A549 (cell line): ENCODE data around the gene HRC. TPM values are rescaled to one million over a fixed set of nuclear protein-coding genes. Genes with fewer than 3 reads are reported as not detected.
"Not testable (repeated sequence)": the region's sequence is repeated elsewhere in the genome, so short reads cannot be mapped to it uniquely, and the experiment has no call there.

Experiments
- ATAC-seq, 2 experiments: fragments of 200-7000 bp in 1 of 2; fragments of >200 bp in 1 of 2; cut with Nextera tagmentation in 1 of 2; cut with Tn5 transposase in 1 of 2; 3 replicates each; pipeline versions ENCODE4 v1.8.0 to v1.9.1; 2018 to 2020; ENCODE audit warnings: mild to moderate bottlenecking in 1 of 2, moderate library complexity in 1 of 2
- CTCF ChIA-PET: fragments of 300-600 bp; sonication (Branson Sonifier 250); formaldehyde crosslinking; extraction: SDS; loops from one replicate; lab custom pipeline; 2021; ENCODE audit warnings: antibody characterized with exemption, inconsistent platforms; lab: Yijun Ruan, JAX
- POLR2A ChIA-PET: fragments of 350-600 bp; formaldehyde crosslinking; extraction: SDS; loops from one replicate; lab custom pipeline; 2021; ENCODE audit warnings: antibody characterized with exemption, inconsistent platforms; lab: Yijun Ruan, JAX
- DNase-seq, 2 experiments: peaks; one replicate each; pipeline versions ENCODE4 v3.0.0 to v3.0.0-alpha.2; 2011 to 2016; ENCODE audit warnings: low read depth in 1 of 2, low spot score in 1 of 2
- FAIRE-seq: peaks from 2 replicates; lab custom pipeline; 2011; peaks lifted over from hg19 to GRCh38; lab: Jason Lieb, UNC
- H3K27ac ChIP-seq, 2 experiments: fragments of >200 bp; sonication (Bioruptor Twin); formaldehyde crosslinking; 3 replicates each; pipeline ENCODE4 v1.5.1; 2016 to 2017
- H3K4me1 ChIP-seq: fragments of >200 bp; sonication (Bioruptor Twin); formaldehyde crosslinking; 3 replicates; pipeline ENCODE4 v1.6.1; 2016
- H3K4me2 ChIP-seq: fragments of >200 bp; sonication (Bioruptor Twin); formaldehyde crosslinking; 3 replicates; pipeline ENCODE4 v1.6.1; 2016
- H3K4me3 ChIP-seq: fragments of >200 bp; sonication (Bioruptor Twin); formaldehyde crosslinking; 3 replicates; pipeline ENCODE4 v1.5.1; 2016
- H3K9me3 ChIP-seq: fragments of >200 bp; sonication (Bioruptor Twin); formaldehyde crosslinking; 3 replicates; pipeline ENCODE4 v1.6.1; 2016
- CEBPB ChIP-seq, 2 experiments: fragments of >200 bp in 1 of 2; sonication (Bioruptor Twin) in 1 of 2; formaldehyde crosslinking in 1 of 2; IDR thresholded peaks; 2 replicates each; pipeline ENCODE4 v1.6.1; 2012 to 2016
- ESRRA ChIP-seq: fragments of 150-350 bp; IDR thresholded peaks from 2 replicates; pipeline ENCODE4 v1.6.1; 2014; ENCODE audit warnings: mild to moderate bottlenecking, low read length, borderline replicate concordance
- MAFK ChIP-seq: fragments of 450-650 bp; IDR thresholded peaks from 2 replicates; pipeline ENCODE4 v1.6.1; 2014; ENCODE audit not compliant: partially characterized antibody
- NFE2L2 ChIP-seq: fragments of 150-350 bp; conservative IDR thresholded peaks from 2 replicates; pipeline ENCODE4 v1.6.1; 2014; ENCODE audit warnings: low read length
- REST ChIP-seq: fragments of 200-600 bp; sonication (generic); IDR thresholded peaks from 2 replicates; pipeline ENCODE4 v1.6.1; 2016; ENCODE audit warnings: antibody characterized with exemption, mild to moderate bottlenecking, moderate library complexity
- SMC3 ChIP-seq: fragments of >200 bp; sonication (Bioruptor Twin); formaldehyde crosslinking; IDR thresholded peaks from 3 replicates; pipeline ENCODE4 v1.6.1; 2018; ENCODE audit warnings: inconsistent platforms
- USF2 ChIP-seq: fragments of 450-650 bp; IDR thresholded peaks from 2 replicates; pipeline ENCODE4 v1.6.1; 2014; ENCODE audit warnings: antibody characterized with exemption
- WGBS: methylation state at CpG from one replicate; pipeline ENCODE4 v1.1.6; 2017; ENCODE audit errors: missing lambda C conversion rate; 5-methylcytosine and 5-hydroxymethylcytosine counted together
- polyA plus RNA-seq, 4 experiments: library from polyadenylated mRNA; depleted of rRNA in 3 of 4; stranded (reverse); fragments of >200 nt; fragmentation: RNase III in 1 of 4; extraction: RNeasy Plus Mini Kit Qiagen cat#74134 plus additional on column Dnase treatment in 1 of 4; gene quantifications; 2 replicates in 3 of 4; 3 replicates in 1 of 4; pipeline ENCODE4 v1.2.3, GENCODE V29; 2011 to 2017
- TF ChIP-seq, protein P1 (sequence below): fragments of 150-350 bp; IDR thresholded peaks from 2 replicates; pipeline ENCODE4 v1.6.1; 2014; ENCODE audit warnings: low read depth, mild to moderate bottlenecking, low read length
- TF ChIP-seq, protein P2 (sequence below): IDR thresholded peaks from 2 replicates; pipeline ENCODE4 v1.6.1; 2012

Gene HRC
- polyA plus RNA-seq, 2 of the 4 experiments (the other 2 are of a cell fraction) = 0.04 TPM

DNA sequence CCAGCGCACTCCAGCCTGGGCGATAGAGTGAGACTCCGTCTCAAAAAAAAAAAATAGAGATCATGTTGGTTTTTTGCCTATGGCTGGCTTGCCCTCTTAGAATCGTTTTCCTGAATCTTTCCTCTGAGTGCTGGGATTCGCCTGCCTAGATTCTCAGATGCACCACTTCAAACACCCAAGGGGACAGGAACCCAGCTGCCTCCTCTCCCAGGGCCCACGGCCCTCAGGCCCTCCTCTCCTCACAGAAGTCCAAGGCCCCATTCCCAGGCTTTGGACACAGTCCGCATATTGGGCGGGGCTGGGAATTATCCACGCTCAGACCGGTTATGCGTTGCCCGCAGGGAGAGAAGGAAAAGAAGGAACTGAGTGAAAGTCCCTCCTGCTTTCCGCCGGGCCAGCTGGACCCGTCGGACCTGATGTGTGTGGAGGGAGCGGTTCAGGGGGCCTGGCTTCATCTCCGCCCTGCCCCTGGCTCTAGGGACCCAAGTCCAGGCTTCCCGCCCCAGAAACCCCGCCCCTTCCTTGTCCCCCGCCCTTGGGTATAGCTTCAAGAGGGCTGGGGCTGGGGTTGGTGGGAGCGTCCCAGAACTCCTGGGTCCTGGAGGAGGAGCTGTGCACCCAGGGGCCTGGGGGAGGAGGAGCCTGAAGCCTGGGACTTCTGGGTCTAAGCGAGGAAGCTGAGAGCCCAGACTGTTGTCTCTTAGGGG, 30.0 kb downstream of the HRC start:
- WGBS = 79% methylated on average over 20 of the region's 23 CpGs
- H3K4me3 ChIP-seq = no peak overlapping the region
- DNase-seq = no peak
- TF ChIP-seq, protein P1, sequence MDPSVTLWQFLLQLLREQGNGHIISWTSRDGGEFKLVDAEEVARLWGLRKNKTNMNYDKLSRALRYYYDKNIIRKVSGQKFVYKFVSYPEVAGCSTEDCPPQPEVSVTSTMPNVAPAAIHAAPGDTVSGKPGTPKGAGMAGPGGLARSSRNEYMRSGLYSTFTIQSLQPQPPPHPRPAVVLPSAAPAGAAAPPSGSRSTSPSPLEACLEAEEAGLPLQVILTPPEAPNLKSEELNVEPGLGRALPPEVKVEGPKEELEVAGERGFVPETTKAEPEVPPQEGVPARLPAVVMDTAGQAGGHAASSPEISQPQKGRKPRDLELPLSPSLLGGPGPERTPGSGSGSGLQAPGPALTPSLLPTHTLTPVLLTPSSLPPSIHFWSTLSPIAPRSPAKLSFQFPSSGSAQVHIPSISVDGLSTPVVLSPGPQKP = no peak
- TF ChIP-seq, protein P2, sequence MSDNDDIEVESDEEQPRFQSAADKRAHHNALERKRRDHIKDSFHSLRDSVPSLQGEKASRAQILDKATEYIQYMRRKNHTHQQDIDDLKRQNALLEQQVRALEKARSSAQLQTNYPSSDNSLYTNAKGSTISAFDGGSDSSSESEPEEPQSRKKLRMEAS = no peak
- ATAC-seq = no peak
- no peaks in the 10 kb centered on the region for H3K9me3 ChIP-seq
- H3K4me1 ChIP-seq = peaks cover 12% of the 10 kb centered on the region
- FAIRE-seq = no peak
- no peak overlapping the region for H3K27ac ChIP-seq
- no peak overlapping the region for H3K4me2 ChIP-seq
- ChIA-PET POLR2A (interaction anchor here (0.9 kb wide), 1 partner anchor 11 kb away, joined by 4 read pairs; the partner anchor contains the start of gene LIN7B), CTCF (interaction anchor here (1.0 to 21.0 kb wide), 6 partner anchors 9 to 101 kb away, joined by 4 to 298 read pairs (median 8); partner anchors contain the start of gene LIN7B)

- H3K27ac ChIP-seq, POLR2A ChIA-PET, H3K4me2 ChIP-seq, DNase-seq, H3K4me3 ChIP-seq, FAIRE-seq, H3K9me3 ChIP-seq, ATAC-seq: not testable (repeated sequence)
- H3K4me1 ChIP-seq = peaks cover 11% of the 10 kb centered on the region
- CTCF ChIA-PET = interaction anchor here (1.0 to 21.0 kb wide), 2 partner anchors 9 to 22 kb away, joined by 3 to 298 read pairs; partner anchors contain the start of gene LIN7B
- peak in 1 of 2 experiments; percentile 19; a peak in 1 of 4 replicates for TF ChIP-seq CEBPB (IDR thresholded peaks at IDR 0.05)
- WGBS = 86% methylated on average over 11 of the region's 11 CpGs
Observed at GRCh38 chr19:49123285-49123684, 31.9 kb downstream of the HRC start.

DNA sequence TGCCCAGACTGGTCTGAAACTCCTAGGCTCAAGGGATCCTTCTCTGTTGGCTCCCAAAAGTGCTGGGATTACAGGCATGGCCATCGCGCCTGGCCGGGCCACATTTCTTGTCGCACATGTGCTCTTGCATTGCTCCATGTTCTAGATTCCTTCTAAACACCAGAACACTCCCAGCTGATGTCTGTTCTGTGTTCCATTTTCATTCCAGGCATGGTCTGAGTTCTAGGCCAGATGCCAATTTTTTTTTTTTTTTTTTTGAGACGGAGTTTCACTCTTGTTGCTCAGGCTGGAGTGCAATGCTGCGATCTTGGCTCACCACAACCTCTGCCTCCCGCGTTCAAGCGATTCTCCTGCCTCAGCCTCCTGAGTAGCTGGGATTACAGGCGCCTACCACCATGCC, 33.4 kb downstream of the HRC start:
- 79% methylated on average over 10 of the region's 10 CpGs for WGBS
- not testable (repeated sequence) for ATAC-seq, H3K4me2 ChIP-seq, H3K4me3 ChIP-seq, H3K9me3 ChIP-seq, DNase-seq, H3K27ac ChIP-seq, FAIRE-seq
- ChIA-PET CTCF (interaction anchor here (1.1 to 21.0 kb wide), 9 partner anchors 13 to 124 kb away, joined by 3 to 298 read pairs (median 14); no protein-coding TSS in a partner anchor), POLR2A (interaction anchor here (0.7 kb wide), 1 partner anchor 13 kb away, joined by 3 read pairs; no protein-coding TSS in a partner anchor)
- peaks cover 16% of the 10 kb centered on the region for H3K4me1 ChIP-seq

- peaks cover 16% of the 10 kb centered on the region for H3K4me1 ChIP-seq
- FAIRE-seq (no peak), DNase-seq (no peak), ATAC-seq (no peak)
- H3K4me3 ChIP-seq = no peak overlapping the region
- TF ChIP-seq SMC3 = no peak
- no peak for TF ChIP-seq USF2
- no peak for TF ChIP-seq ESRRA
- TF ChIP-seq NFE2L2 = no peak
- TF ChIP-seq REST = no peak
- TF ChIP-seq MAFK = no peak
- H3K4me2 ChIP-seq = no peak overlapping the region
- CTCF ChIA-PET = interaction anchor here (0.8 to 21.0 kb wide), 13 partner anchors 13 to 144 kb away, joined by 3 to 298 read pairs (median 4); partner anchors contain the start of genes GYS1 and RUVBL2
- 85% methylated on average over 2 of the region's 2 CpGs for WGBS
- H3K9me3 ChIP-seq = no peaks in the 10 kb centered on the region
- POLR2A ChIA-PET = no interaction called here
- H3K27ac ChIP-seq = no peak overlapping the region
Observed at GRCh38 chr19:49120868-49121267, 34.3 kb downstream of the HRC start.
